T-helper 1 cell treated with Interleukin-12 subunit alpha and Interleukin-12 subunit beta and Interleukin-4 antibody, amounts not matched to agents 30 μg/mL and 1 μg/mL, for 36 hours (primary cell): ENCODE results near the gene UST.
"Not testable (repeated sequence)": the region's sequence is repeated elsewhere in the genome, so short reads cannot be mapped to it uniquely, and the experiment has no call there.

Source experiments
- H3K27ac Mint-ChIP-seq: one replicate; pipeline ENCODE4 v1.8.0; 2021; ENCODE audit warnings: mild to moderate bottlenecking, mixed read lengths
- H3K27me3 Mint-ChIP-seq: one replicate; pipeline ENCODE4 v1.8.0; 2021; ENCODE audit warnings: low read depth, mixed read lengths
- H3K36me3 Mint-ChIP-seq: one replicate; pipeline ENCODE4 v1.8.0; 2021; ENCODE audit warnings: low read depth, mixed read lengths
- H3K4me1 Mint-ChIP-seq: one replicate; pipeline ENCODE4 v1.8.0; 2021; ENCODE audit warnings: low read depth, mixed read lengths
- H3K4me3 Mint-ChIP-seq: one replicate; pipeline ENCODE4 v1.8.0; 2021; ENCODE audit warnings: mild to moderate bottlenecking, moderate library complexity, mixed read lengths
- H3K9me3 Mint-ChIP-seq: one replicate; pipeline ENCODE4 v1.8.0; 2021; ENCODE audit warnings: mixed read lengths

Gene UST

DNA sequence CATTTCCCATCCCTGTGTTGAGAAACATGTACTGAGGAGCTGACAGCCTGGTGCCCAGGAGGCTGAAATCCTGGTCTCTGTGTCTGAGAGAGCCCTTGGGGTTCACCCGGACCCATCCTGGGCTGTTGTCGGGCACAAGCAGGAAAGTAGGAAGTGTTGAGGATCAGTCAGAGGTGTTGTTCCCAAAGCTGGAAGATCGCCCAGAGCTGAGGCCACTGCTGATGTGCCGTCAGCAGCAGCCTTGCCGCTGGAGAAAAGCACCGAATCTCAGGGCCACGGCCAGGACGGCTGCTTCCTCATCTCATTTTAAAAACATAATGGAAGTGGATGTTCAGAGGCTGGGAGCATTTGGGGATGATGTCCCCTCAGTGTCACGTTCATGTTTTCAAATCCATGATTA is 218.5 kb downstream of the UST start:
- Mint-ChIP-seq H3K4me3 (no peak overlapping the region), H3K27me3 (peaks cover 5% of the 10 kb centered on the region), H3K36me3 (no peaks in the 10 kb centered on the region), H3K27ac (no peak overlapping the region), H3K9me3 (no peaks in the 10 kb centered on the region), H3K4me1 (no peaks in the 10 kb centered on the region)

DNA sequence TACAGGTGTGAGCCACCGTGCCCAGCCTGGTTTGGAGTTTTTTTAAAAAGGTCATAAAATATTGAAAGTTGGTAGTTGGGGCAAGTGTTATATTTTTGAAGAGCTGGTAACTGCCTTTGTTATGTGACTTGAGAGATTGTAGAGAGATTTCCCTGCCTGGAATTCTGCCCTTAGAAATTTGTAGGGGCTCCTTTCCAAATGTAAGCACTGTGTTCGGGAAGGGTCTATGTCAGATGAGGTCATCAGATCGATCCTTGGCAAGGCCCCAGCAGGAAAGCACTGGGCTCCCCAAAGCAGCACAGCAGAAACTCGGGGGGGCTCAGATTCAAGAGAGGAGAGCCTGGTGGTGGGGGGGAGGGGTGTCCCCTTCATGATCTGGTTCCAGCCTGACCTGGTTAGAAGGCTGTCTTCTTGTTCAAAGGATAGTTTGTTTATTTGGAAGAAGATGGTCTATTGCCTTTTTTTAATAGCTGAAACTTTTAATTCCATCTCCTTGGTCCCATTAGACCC is 220.2 kb downstream of the UST start:
- Mint-ChIP-seq H3K4me3 (no peak overlapping the region), H3K4me1 (no peaks in the 10 kb centered on the region), H3K27me3 (peaks cover 14% of the 10 kb centered on the region), H3K36me3 (no peaks in the 10 kb centered on the region), H3K27ac (no peak overlapping the region), H3K9me3 (no peaks in the 10 kb centered on the region)

DNA sequence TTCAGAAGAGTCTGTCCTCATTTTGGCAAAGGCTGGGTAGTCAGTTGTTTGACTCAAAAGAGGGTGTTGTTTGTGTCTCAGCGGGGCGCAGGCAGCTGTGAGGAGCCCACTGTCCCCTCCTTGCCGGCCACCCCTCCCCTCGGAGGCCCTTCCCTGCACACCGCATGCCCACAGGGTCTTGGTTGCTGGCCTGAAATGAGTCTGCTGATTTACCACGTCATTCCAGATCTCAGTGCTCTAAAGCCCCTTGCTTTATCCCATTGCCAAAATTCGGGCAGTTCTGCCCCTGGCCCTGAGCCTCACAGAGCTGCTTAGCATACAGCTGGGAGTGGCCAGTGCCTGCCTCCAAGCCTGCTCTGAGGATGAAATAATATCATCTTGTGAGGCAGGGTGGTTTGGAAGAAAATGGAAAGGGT is 220.7 kb downstream of the UST start:
- H3K4me3 Mint-ChIP-seq = no peak overlapping the region
- peaks cover 17% of the 10 kb centered on the region for H3K27me3 Mint-ChIP-seq
- H3K27ac Mint-ChIP-seq = no peak overlapping the region

DNA sequence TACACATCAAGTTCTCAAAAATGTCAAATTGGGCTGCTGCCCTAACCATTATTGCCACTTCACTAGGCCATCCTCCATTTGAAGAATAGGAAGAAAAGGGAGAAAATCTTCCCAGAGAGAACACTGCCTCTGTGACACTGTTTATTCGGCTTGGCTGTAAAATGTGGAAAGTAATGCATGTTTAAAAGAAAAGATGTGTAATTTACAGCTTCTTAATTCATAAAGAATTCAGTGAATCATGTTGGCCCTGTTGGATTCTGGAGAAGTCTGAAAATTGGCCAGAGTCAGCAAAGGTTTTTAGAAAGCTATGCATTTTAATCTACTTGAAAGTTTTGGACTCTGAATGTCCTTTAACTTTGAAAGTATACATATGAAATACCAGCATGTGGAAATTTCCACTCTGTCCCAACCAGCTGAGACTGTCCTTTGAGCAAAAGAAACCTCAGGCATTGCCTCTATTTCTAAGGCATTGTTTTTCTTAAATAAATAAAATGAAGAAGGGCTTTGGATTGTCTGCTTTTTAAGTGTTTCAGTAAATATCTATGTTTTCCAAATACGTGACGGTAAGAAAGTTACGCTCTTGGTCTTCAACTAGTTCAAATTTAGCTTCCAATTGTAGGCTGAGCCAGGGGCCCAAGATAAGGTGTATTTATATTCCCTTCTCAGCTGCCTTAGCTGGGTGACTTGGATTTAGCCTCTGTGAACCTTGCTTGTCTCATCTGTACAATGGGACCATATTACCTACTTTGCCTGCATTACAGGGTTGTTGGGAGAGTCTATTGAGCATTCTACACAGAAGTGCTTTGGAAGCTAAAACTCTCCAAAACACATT is 222.2 kb downstream of the UST start:
- no peak overlapping the region for H3K27ac Mint-ChIP-seq

More for the DNA sequence above, 220.7 kb downstream of the UST start:
- Mint-ChIP-seq H3K36me3 (no peaks in the 10 kb centered on the region), H3K4me1 (no peaks in the 10 kb centered on the region), H3K9me3 (no peaks in the 10 kb centered on the region)

DNA sequence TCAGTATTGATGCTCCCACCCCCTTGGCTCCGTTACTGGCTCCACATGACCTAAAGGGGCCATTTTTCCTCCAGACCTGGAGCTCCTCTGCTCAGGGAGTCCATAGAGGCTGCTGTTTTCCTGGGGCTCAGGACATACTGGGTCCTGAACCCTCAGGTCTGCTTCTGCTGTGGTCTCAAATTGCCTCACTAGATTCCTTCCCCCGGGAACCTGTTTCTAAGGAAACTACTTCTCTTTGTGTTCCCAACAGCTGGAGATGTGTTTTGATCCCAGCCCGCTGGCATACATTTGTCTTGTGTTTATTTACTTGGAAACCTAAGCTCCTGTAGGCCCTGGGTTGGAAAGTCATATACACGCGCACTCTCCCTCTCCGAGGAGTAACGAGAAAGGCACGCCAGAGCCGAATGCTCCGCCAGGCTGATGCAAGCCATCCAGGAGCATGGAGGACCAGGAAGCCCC is 222.8 kb downstream of the UST start:
- H3K27ac Mint-ChIP-seq = no peak overlapping the region
- H3K27me3 Mint-ChIP-seq = peaks cover 33% of the 10 kb centered on the region
- H3K36me3 Mint-ChIP-seq = no peaks in the 10 kb centered on the region
- H3K9me3 Mint-ChIP-seq = no peaks in the 10 kb centered on the region
- H3K4me1 Mint-ChIP-seq = no peaks in the 10 kb centered on the region
- no peak overlapping the region for H3K4me3 Mint-ChIP-seq

More for the DNA sequence above, 222.2 kb downstream of the UST start:
- H3K4me3 Mint-ChIP-seq = no peak overlapping the region
- peaks cover 30% of the 10 kb centered on the region for H3K27me3 Mint-ChIP-seq
- H3K4me1 Mint-ChIP-seq = no peaks in the 10 kb centered on the region
- H3K36me3 Mint-ChIP-seq = no peaks in the 10 kb centered on the region
- H3K9me3 Mint-ChIP-seq = no peaks in the 10 kb centered on the region

DNA sequence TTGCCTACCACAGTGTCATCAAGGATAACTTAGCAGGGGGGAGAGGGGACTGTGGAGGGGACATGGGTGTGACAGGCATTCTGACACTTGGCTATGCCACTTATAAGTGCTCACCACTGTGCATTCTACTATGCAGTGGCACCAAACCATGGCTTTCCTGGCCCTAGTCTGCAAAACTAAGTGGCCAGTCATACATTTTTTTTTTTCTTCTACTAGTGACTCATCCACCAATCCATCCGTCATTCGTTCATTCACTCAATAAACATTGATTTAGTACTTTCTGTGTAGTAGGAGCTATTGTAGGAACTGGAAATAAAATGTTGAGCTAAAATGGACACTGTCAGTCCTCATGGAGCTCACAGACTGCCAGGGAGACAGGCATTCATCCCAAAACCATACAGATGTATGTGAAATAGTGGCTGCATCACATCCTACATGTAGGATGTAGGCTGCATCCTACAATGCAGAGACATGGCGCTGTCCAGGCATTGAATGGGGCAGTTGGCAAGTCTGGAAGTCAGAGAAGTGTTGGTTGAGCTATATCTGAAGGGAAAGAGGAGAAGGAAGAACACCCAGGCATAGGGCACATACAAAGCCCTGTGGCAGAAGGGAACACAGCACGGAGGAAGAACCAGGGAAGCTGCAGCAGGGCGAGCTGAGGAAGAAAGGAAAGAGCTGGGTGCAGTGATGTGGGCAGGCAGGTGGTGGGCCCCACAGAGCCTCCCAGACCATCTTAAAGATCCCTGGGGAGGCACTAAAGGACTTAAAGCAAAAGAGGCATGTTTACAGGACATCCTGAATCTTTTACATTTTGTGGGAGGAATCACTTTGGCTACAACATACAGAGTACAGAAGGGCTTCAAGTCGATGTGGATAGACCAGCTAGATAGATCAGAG is 224.4 kb downstream of the UST start:
- Mint-ChIP-seq H3K27me3 (peaks cover 45% of the 10 kb centered on the region), H3K4me3 (no peak overlapping the region), H3K4me1 (no peaks in the 10 kb centered on the region), H3K9me3 (no peaks in the 10 kb centered on the region), H3K36me3 (no peaks in the 10 kb centered on the region), H3K27ac (no peak overlapping the region)

DNA sequence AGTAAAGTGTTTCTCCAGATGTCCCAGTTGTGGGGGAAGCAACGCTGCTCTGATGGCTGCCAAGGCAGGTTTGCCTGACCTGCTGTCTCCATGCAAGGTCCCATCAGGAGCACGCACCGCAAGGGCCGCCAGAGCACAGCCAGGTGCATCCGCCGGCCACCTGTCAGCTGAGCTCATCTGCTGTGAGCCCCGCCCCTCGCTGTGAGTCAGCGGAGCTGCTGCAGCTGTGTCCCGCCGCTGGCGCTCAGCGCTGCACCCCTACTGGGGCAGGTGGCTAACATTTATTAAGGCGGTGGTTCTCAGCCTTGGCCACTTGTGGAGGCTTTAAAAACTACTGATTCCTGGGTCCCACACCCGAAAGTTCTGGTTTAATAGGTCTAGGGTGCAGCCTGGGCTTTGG is 225.7 kb downstream of the UST start:
- Mint-ChIP-seq H3K27me3 (peaks cover 48% of the 10 kb centered on the region), H3K4me3 (no peak overlapping the region), H3K4me1 (no peaks in the 10 kb centered on the region), H3K27ac (no peak overlapping the region), H3K36me3 (no peaks in the 10 kb centered on the region), H3K9me3 (no peaks in the 10 kb centered on the region)

DNA sequence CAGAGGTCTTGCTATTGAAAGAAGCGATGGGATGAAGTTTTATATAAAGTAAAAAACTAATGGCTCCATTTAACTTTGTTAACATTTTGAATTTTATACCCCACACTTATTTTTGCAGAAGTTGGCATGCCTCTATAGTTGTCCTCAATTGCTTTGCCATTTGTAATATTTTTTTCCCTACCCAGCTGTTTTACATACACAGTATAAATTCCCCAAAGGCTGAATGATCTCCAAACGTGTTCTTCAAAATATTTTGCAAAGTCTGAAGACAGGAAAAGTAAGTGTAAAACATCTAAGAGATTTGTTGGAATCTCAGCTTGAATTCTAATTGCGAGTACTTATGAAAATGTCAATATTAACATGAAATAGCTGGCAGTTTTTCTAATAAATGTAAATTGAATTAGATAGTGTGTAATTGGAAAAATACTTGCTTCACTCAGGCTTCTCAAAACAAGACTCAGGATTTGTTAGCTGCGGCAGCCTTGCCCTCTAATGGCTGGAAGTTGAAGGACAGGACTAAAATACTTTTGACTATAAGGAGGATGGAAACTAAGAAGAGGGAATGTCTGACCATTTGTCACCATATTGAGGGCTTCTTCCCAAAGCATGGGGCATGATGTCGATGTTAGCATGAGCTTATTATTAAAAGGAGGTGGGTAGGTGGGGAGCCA is 226.8 kb downstream of the UST start:
- Mint-ChIP-seq H3K4me1 (no peaks in the 10 kb centered on the region), H3K27me3 (peaks cover 48% of the 10 kb centered on the region), H3K9me3 (no peaks in the 10 kb centered on the region), H3K36me3 (no peaks in the 10 kb centered on the region), H3K27ac (no peak overlapping the region), H3K4me3 (no peak overlapping the region)

DNA sequence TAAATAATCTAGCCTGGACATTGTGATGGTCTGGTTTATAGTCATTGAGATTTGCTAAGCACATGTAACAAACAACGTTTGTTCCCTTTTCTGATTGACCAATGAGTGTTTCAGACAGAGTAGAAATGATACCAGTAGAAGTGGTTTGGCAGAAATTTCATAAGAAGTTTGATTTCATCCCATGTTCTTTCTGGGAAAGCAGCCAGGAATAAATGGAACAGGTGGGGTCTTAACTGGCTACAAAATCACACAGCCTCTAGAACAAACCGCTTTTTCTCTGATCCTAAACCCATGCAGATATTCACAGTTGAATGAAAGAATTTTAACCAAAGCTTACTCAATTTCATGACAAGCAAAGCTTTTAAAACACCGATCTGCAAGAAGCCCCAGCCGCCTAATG is 227.5 kb downstream of the UST start:
- H3K27ac Mint-ChIP-seq = no peak overlapping the region
- H3K9me3 Mint-ChIP-seq = no peaks in the 10 kb centered on the region
- no peaks in the 10 kb centered on the region for H3K4me1 Mint-ChIP-seq
- no peak overlapping the region for H3K4me3 Mint-ChIP-seq
- H3K36me3 Mint-ChIP-seq = no peaks in the 10 kb centered on the region
- peaks cover 45% of the 10 kb centered on the region for H3K27me3 Mint-ChIP-seq

DNA sequence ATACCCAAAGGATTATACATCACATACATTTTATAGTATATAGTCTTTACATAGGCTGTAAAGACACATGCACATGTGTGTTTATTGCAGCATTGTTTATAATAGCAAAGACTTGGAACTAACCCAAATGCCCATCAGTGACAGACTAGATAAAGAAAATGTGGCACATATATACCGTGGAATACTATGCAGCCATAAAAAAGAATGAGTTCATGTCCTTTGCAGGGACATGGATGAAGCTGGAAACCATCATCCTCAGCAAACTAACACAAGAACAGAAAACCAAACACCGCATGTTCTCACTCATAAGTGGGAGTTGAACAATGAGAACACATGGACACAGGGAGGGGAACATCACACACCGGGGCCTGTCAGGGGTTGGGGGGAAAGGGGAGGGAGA is 231.5 kb downstream of the UST start:
- not testable (repeated sequence) for H3K27ac Mint-ChIP-seq, H3K9me3 Mint-ChIP-seq, H3K36me3 Mint-ChIP-seq, H3K4me3 Mint-ChIP-seq, H3K4me1 Mint-ChIP-seq
- H3K27me3 Mint-ChIP-seq = peaks cover 37% of the 10 kb centered on the region

DNA sequence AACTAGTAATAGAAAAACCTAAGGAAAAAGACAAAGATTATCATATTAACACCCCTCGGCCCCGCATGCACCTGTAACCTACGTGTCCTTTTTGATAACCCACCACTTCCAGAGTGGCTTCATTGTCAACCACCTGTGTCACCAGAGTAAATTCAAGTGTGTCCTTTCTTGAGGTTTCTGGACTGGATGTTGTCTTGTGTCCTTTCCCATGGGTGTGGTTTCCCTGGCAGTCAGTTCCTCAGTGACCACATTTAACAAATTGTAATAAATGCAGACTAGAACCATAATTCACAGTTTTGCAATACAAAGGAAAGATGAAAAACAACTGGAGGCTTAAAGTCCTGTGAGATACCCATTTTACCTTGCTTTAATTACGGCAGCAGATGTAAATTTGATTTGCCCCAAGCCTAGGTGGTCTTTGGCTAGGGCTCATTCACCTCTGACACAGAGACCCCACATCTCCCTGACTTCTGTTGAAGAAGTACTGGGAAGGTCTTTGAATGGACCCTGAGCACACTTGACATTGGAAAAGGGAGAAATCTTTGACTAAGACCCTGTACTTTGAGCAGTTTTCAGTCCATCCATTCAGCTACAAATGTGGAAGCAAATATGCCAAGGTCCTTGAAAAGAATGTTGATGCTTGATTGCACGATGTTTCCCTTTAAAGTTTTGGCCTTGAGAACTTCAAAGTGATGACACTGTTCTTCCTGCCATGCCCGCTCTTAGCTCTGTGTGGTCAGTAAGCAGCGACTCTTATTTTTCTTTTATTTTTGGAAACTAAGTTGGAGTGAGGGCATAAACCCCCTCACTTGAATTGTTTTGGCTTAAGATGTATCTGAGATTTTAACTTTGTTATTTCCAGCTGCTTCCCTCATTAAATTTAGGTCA is 232.4 kb downstream of the UST start:
- peaks cover 32% of the 10 kb centered on the region for H3K27me3 Mint-ChIP-seq
- no peaks in the 10 kb centered on the region for H3K9me3 Mint-ChIP-seq
- H3K4me3 Mint-ChIP-seq = no peak overlapping the region
- no peaks in the 10 kb centered on the region for H3K36me3 Mint-ChIP-seq
- H3K4me1 Mint-ChIP-seq = no peaks in the 10 kb centered on the region
- no peak overlapping the region for H3K27ac Mint-ChIP-seq

DNA sequence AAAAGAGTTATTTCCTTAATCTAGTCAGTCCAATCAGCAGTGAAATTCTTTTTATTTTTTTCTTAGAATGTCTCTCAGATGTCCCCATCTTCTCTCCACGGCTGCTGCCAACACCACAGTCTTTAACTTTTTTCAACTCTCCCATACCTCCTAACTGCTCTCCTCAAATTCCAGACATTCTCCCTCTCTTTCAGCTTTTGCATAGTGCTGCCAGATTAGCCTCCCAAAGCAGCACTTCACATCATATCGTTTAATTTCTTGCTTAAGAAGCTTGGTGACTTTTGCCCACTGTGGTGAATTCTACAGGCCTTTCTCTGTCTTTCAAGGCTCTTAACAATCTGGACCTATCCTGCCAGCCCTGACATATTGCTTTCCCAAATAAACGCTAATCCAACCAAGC is 233.4 kb downstream of the UST start:
- H3K4me1 Mint-ChIP-seq = no peaks in the 10 kb centered on the region
- no peak overlapping the region for H3K4me3 Mint-ChIP-seq
- H3K36me3 Mint-ChIP-seq = no peaks in the 10 kb centered on the region
- no peak overlapping the region for H3K27ac Mint-ChIP-seq
- H3K27me3 Mint-ChIP-seq = peaks cover 35% of the 10 kb centered on the region
- no peaks in the 10 kb centered on the region for H3K9me3 Mint-ChIP-seq

DNA sequence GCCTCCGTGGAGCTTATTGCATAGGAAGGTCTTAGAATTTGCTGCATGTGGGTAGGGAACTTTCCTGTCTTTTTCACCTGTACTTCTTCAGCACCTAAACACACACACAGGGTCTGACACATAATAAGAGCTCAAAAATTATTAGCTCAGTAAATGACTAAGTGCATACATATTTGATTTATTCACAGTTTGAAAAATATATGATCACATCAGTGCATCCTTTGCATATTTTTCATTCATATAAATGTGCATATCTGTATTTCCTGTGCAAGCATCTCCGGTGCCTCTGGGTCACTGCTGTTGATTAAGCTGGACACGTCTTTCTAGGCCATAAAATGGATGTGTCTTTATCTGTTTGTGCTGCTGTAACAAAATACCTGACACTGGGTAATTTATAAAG is 234.7 kb downstream of the UST start:
- no peak overlapping the region for H3K27ac Mint-ChIP-seq
- H3K4me1 Mint-ChIP-seq = no peaks in the 10 kb centered on the region
- H3K27me3 Mint-ChIP-seq = peaks cover 32% of the 10 kb centered on the region
- H3K4me3 Mint-ChIP-seq = no peak overlapping the region
- H3K36me3 Mint-ChIP-seq = no peaks in the 10 kb centered on the region
- no peaks in the 10 kb centered on the region for H3K9me3 Mint-ChIP-seq
